K562 (cell line): ENCODE results near the gene SMAD4. TPM values are rescaled to one million over a fixed set of nuclear protein-coding genes. Genes with fewer than 3 reads are reported as not detected.

Source experiments
- ATAC-seq: fragments of 200-7000 bp; cut with Tn5 transposase; 3 replicates; pipeline ENCODE4 v1.9.1; 2020; ENCODE audit warnings: moderate library complexity
- BruUV-seq: library from RNA; stranded (reverse); fragments of 400-500 nt; replicated peaks from 2 replicates; lab custom pipeline; 2021; lab: Mats Ljungman, UMichigan
- CTCF ChIA-PET: fragments of 300-600 bp; formaldehyde crosslinking; extraction: SDS; loops from one replicate; lab custom pipeline; 2021; ENCODE audit warnings: low intra/inter-chr PET ratio; lab: Yijun Ruan, JAX
- POLR2A ChIA-PET: fragments of 300-600, 350-650 bp; sonication (Branson Sonifier 250); formaldehyde crosslinking; extraction: SDS; loops from one replicate; lab custom pipeline; 2021; ENCODE audit warnings: antibody characterized with exemption, inconsistent platforms; lab: Yijun Ruan, JAX
- DNase-seq, 4 experiments: peaks; one replicate each; pipeline versions ENCODE4 v3.0.0 to v3.0.0-alpha.2; 2011 to 2018; ENCODE audit warnings: low spot score in 3 of 4, mixed read lengths in 3 of 4; ENCODE audit errors: extremely low read depth in 1 of 4
- FAIRE-seq: peaks from 2 replicates; lab custom pipeline; 2011; peaks lifted over from hg19 to GRCh38; lab: Jason Lieb, UNC
- H2AFZ ChIP-seq: 2 replicates; pipeline ENCODE4 v1.6.0; 2011; ENCODE audit warnings: low read depth, low read length, control low read depth, inconsistent platforms
- H3K27ac ChIP-seq: fragments of 200-600 bp; 3 replicates; pipeline ENCODE4 v1.8.0; 2011; ENCODE audit warnings: low read depth, mild to moderate bottlenecking, control low read depth, inconsistent platforms, low read length, moderate library complexity, mixed read lengths; ENCODE audit errors: extremely low read depth
- H3K27me3 ChIP-seq, 2 experiments: fragments of 300-600 bp in 1 of 2; 2 replicates in 1 of 2; 3 replicates in 1 of 2; pipeline versions ENCODE4 v1.6.0 to v1.8.0; 2011; ENCODE audit warnings: inconsistent platforms in 2 of 2, low read length in 2 of 2, mild to moderate bottlenecking in 1 of 2, mixed read lengths in 1 of 2, moderate library complexity in 1 of 2; ENCODE audit not compliant: control insufficient read depth in 2 of 2, insufficient read depth in 2 of 2
- H3K36me3 ChIP-seq: fragments of 300-600 bp; 3 replicates; pipeline ENCODE4 v1.8.0; 2011; ENCODE audit warnings: mild to moderate bottlenecking, low read length, inconsistent platforms; ENCODE audit not compliant: control insufficient read depth, insufficient read depth
- H3K4me1 ChIP-seq, 2 experiments: fragments of 200-600 bp in 1 of 2; replicated peaks in 1 of 2; 2 replicates in 1 of 2; 3 replicates in 1 of 2; pipeline versions ENCODE4 v1.5.1 to v1.8.0; 2011; ENCODE audit warnings: inconsistent platforms in 2 of 2, low read length in 2 of 2, mild to moderate bottlenecking in 1 of 2, mixed read lengths in 1 of 2, moderate library complexity in 1 of 2; ENCODE audit not compliant: control insufficient read depth in 2 of 2, insufficient read depth in 2 of 2
- H3K4me2 ChIP-seq: 2 replicates; pipeline ENCODE4 v1.6.1; 2011; ENCODE audit warnings: low read length, control low read depth, inconsistent platforms, mixed read lengths; ENCODE audit not compliant: insufficient read depth
- H3K4me3 ChIP-seq: fragments of 200-600 bp; sonication (generic), shearing (Covaris generic); 2 replicates; pipeline ENCODE4 v1.5.1; 2016; ENCODE audit warnings: control low read depth, inconsistent platforms
- H3K79me2 ChIP-seq: fragments of 200-600 bp; 3 replicates; pipeline ENCODE4 v1.8.0; 2011; ENCODE audit warnings: low read length, inconsistent platforms; ENCODE audit not compliant: control insufficient read depth, insufficient read depth
- H3K9ac ChIP-seq, 2 experiments: 2 replicates each; pipeline versions ENCODE4 v1.6.0 to v1.6.1; 2011; ENCODE audit warnings: low read depth in 2 of 2, low read length in 2 of 2, control low read depth in 1 of 2, inconsistent platforms in 1 of 2, mild to moderate bottlenecking in 1 of 2, mixed read lengths in 1 of 2; ENCODE audit not compliant: insufficient read depth in 1 of 2
- H3K9me1 ChIP-seq: one replicate; pipeline ENCODE4 v1.6.0; 2011; ENCODE audit warnings: inconsistent platforms, mild to moderate bottlenecking, low read length, moderate library complexity; ENCODE audit not compliant: control insufficient read depth, insufficient read depth
- H3K9me3 ChIP-seq: replicated peaks from 2 replicates; pipeline ENCODE4 v1.5.1; 2011; ENCODE audit warnings: low read depth, low read length, inconsistent platforms; ENCODE audit not compliant: control insufficient read depth, insufficient read depth
- H4K20me1 ChIP-seq: replicated peaks from 2 replicates; pipeline ENCODE4 v1.6.1; 2011; ENCODE audit warnings: low read length, inconsistent platforms, mixed read lengths; ENCODE audit not compliant: control insufficient read depth, insufficient read depth
- CSDE1 ChIP-seq, 2 experiments: fragments of 450-650 bp; IDR thresholded peaks; 2 replicates each; pipeline ENCODE4 v1.6.1; 2016; ENCODE audit warnings: mild to moderate bottlenecking in 1 of 2
- HMG20A ChIP-seq: fragments of 450-650 bp; formaldehyde crosslinking; conservative IDR thresholded peaks from 2 replicates; pipeline ENCODE4 v1.4.0; 2020; ENCODE audit warnings: mild to moderate bottlenecking, mixed read lengths
- HMGN3 ChIP-seq: IDR thresholded peaks from 2 replicates; pipeline ENCODE4 v1.6.1; 2011; ENCODE audit warnings: borderline replicate concordance, low read depth, mild to moderate bottlenecking, mixed read lengths, low read length; ENCODE audit not compliant: insufficient read length; ENCODE audit errors: extremely low read depth
- SMARCA4 ChIP-seq: fragments of 450-650 bp; IDR thresholded peaks from 2 replicates; pipeline ENCODE4 v1.6.1; 2016
- SNRNP70 ChIP-seq: fragments of 200-400 bp; formaldehyde crosslinking; optimal IDR thresholded peaks from 2 replicates; pipeline ENCODE3; 2017; ENCODE audit warnings: low read depth, low read length
- WGBS: fragments of 100-300 bp; shearing (Covaris generic); methylation state at CpG from one replicate; pipeline ENCODE4 v1.1.6; 2016; ENCODE audit warnings: low coverage, mixed read lengths; ENCODE audit not compliant: insufficient coverage; ENCODE audit errors: missing lambda C conversion rate; 5-methylcytosine and 5-hydroxymethylcytosine counted together
- in situ Hi-C: fragments of 300-500 bp; cut with MboI; formaldehyde crosslinking; loops from 4 replicates; pipeline ENCODE4 v1.15.0; 2018; ENCODE audit warnings: inconsistent platforms, mixed read lengths
- intact Hi-C: fragments of 100-400 bp; cut with micrococcal nuclease; formaldehyde crosslinking; loops from 2 replicates; pipeline ENCODE4 v1.14.2; 2022
- polyA plus RNA-seq, 8 experiments: library from polyadenylated mRNA; depleted of rRNA in 4 of 8; stranded (reverse) in 5 of 8; unstranded in 3 of 8; fragments of >200 nt; fragmentation: Nextera tagmentation in 2 of 8; fragmentation: Illumina TruSeq in 1 of 8; extraction: Ambion mirVana in 2 of 8; extraction: Trizol in 1 of 8; gene quantifications; 2 replicates each; pipeline versions ENCODE4 v1.2.1 to v1.2.3, GENCODE V29; 2011 to 2014; ENCODE audit warnings: inconsistent platforms in 1 of 8, missing spikeins in 1 of 8
- total RNA-seq, 7 experiments: library from RNA; depleted of rRNA in 6 of 7; stranded (reverse); fragments of >200 nt in 6 of 7; fragmentation: Illumina TruSeq in 2 of 7; extraction: Trizol in 2 of 7; gene quantifications; 2 replicates each; pipeline versions ENCODE4 v1.2.1 to v1.2.3, GENCODE V29; 2011 to 2021; ENCODE audit warnings: low replicate concordance in 1 of 7
- TF ChIP-seq, protein P1 (sequence below): fragments of 250-450 bp; sonication (Bioruptor Pico); IDR thresholded peaks from 2 replicates; pipeline ENCODE4 v1.6.1; 2021; ENCODE audit warnings: mild to moderate bottlenecking

The SMAD4 gene
- total and polyA plus RNA-seq, 9 of the 15 experiments (the other 6 are each of a cell fraction or from before 2014, with no cell fraction given), result 5.7 to 55.0 (median 39.4) TPM

DNA sequence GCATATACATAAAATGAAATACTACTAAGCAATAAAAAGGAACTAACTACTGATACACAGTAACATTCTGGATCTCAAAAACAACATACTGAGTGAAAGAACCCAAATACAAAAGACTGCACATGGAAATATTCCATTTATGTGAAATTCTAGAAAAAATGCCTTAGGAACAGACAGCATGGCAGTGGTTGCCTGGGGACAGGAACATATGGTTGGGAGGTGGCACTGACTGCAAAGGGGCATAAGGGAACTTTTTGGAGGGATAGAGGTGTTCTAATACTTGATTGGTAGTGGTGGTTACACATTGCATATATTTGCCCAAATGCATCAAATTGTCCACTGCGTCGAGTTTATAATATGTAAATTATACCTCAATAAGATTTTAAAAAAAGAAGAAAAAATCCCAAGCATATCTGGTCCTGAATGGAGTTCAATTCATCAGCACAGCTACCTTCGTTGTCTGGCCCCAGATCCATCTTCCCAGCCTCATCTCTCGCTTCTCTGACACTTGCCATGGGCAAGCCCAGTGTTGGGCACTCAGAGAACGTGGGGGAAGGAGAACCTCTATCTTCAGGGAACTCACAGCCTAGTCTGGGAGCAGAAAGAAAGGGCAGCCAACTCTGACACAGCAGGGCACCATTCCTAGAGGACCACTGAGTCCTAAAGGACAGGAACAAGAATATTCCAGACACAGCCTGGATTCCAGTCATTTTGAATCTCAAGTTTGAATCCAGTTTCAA, 8.6 kb upstream of the SMAD4 start:
- intact Hi-C loops (no loop called here), in situ Hi-C loops (no loop called here)
- Histone ChIP-seq H3K4me2 (no peak overlapping the region), H2AFZ (no peak overlapping the region), H3K4me3 (no peak overlapping the region), H3K9me1 (no peaks in the 10 kb centered on the region), H3K9me3 (no peaks in the 10 kb centered on the region), H3K9ac (no peak overlapping the region), H3K36me3 (no peaks in the 10 kb centered on the region; the same call in 2 of the 3 replicates), H3K4me1 (peaks cover 0 to 5% of the 10 kb centered on the region in 2 experiments; a peak in 2 of 5 replicates), H3K27ac (no peak overlapping the region), H3K27me3 (no peaks in the 10 kb centered on the region), H4K20me1 (no peaks in the 10 kb centered on the region), H3K79me2 (no peaks in the 10 kb centered on the region)
- ChIA-PET POLR2A (no interaction called here), CTCF (no interaction called here)
- FAIRE-seq, result no peak
- WGBS, result 46% methylated on average over 5 of the region's 5 CpGs
- BruUV-seq, result no TSS peak
- no peak for DNase-seq
- no peak for ATAC-seq
- TF ChIP-seq HMG20A (CRISPR knock-in tag) (no peak), SMARCA4 (no peak), HMGN3 (no peak), CSDE1 (IDR thresholded peaks at IDR 0.05) (no peak), SNRNP70 (no peak)
- TF ChIP-seq, protein P1, sequence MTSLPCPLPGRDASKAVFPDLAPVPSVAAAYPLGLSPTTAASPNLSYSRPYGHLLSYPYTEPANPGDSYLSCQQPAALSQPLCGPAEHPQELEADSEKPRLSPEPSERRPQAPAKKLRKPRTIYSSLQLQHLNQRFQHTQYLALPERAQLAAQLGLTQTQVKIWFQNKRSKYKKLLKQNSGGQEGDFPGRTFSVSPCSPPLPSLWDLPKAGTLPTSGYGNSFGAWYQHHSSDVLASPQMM (CRISPR knock-in tag), result no peak
